COLO829 (cell line): Measurements from ENCODE around the gene PTAR1.
"Not testable (repeated sequence)": the region's sequence is repeated elsewhere in the genome, so short reads cannot be mapped to it uniquely, and the experiment has no call there.

ENCODE experiments used
- DNase-seq: peaks from one replicate; pipeline ENCODE4 v3.0.0; 2012; ENCODE audit warnings: low spot score

Gene PTAR1, protein sequence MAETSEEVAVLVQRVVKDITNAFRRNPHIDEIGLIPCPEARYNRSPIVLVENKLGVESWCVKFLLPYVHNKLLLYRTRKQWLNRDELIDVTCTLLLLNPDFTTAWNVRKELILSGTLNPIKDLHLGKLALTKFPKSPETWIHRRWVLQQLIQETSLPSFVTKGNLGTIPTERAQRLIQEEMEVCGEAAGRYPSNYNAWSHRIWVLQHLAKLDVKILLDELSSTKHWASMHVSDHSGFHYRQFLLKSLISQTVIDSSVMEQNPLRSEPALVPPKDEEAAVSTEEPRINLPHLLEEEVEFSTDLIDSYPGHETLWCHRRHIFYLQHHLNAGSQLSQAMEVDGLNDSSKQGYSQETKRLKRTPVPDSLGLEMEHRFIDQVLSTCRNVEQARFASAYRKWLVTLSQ

DNA sequence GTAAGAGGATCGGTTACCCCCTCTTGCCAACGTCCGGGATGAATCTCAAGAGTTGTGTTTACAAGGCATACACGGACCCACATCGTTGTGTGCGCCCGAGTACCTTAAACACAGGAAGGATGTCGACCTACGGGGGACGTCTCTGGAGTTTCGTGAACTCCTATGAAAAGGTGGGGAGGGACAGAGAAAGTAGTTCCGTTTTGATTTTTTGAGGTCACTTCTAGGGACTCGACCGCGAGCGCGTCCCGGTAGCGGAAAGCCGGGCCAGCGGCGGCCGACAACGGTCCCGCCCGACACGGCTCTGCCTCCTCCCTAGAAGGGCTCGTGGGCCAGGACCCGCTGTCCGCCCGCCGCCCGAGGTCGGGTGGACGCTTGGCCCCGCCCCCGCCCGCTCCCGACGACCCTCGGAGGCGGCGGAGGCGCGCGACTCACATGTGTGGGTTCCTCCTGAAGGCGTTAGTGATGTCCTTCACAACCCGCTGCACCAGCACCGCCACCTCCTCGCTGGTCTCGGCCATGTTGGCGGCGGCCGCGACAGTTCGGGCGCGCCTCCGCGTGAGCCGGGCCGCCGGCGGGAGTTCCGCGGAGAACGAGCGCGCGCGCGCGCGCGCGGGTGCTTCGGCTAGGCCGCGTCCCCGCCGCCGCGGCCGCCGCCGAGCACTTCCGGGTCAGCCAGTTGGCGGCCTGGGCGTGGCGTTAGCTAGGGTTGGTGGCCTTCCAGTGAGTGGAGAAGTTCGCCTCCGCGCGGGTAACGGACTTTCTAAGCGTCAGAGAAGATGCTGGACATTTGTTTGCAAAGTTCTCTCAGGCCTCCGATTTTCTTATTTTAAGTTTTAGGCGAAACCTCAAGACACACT, at the start of gene PTAR1:
Gene PTAR1 (minus strand): TSS at position 591 of the 857 bp plus-strand sequence. CDS start 73 bp downstream, at position 518.
- DNase-seq: peak; percentile 70

GRCh38 chr9:69809304-69809863, 49.6 kb upstream of the PTAR1 start:
- peak; percentile 20 for DNase-seq

GRCh38 chr9:69806627-69807026, 46.8 kb upstream of the PTAR1 start:
- no peak for DNase-seq

DNA sequence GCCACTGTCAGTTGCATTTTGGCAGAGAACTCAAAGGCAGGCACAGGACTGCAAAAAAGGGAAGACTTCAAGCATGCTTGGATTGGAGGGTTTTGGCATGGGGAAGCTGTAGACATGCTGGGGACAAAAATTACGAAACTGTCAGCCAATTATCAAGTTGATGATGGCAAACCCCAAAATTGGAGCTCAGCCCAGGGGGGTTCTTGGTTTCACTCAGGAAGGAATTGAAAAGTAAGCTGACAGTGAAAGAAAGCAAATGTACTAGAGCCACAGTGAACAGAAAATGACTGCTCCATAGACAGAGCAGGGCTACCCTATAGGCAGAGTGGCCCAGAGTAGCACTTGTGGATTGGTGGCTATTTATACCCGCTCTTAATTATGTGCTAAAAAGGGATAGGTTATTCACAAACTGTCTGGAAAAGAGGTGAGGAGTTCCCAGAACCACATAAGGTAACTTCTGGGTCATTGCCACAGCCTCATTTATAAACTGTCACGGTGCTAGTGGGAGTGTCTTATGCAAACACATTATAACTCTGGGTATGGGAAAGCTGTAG, 46.2 kb upstream of the PTAR1 start:
- DNase-seq: no peak

DNA sequence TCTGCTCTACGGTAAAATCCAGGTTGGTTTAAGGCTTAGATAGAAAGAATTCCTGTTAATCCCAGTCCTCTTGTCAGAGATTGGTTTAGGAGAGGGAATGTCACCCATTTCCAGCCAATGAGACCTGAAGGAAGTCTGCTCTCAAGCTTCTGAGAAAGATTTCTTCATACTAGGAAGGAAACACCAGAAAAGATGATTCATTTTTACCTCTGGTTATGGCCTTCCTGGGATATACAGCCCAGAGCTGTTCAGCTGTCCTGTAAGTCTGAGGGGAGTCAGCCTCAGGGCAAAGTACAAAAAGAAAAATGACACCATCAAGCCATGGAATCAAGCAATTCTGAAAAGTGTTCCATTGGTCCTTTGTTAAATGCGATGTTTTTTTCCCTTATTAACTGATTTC, 42.2 kb upstream of the PTAR1 start:
- no peak for DNase-seq

GRCh38 chr9:69800027-69800426, 40.2 kb upstream of the PTAR1 start:
- not testable (repeated sequence) for DNase-seq

- DNase-seq: not testable (repeated sequence)
These were observed 39.7 kb upstream of the PTAR1 start for GRCh38 chr9:69799521-69799920.

- DNase-seq: no peak
These were observed 38.9 kb upstream of the PTAR1 start for GRCh38 chr9:69798744-69799143.

DNA sequence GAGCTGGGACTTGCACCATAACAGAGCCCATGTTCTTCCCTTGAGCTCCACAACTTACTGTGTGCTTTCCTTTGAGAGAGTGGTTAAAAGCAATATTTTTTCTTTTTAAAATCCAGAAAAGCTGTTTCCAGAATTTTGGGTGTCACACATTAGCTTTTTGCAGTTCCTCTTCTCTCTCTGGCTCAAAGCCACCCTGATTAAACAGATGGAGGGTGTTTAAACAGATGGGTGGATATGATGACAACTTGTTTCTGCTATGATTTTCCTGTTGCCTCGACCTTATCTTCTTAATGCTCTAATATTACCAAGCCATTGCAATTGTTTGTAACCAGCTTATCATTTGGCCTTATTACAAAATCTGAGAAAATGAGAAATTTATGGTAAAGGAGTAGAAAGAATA, 37.9 kb upstream of the PTAR1 start:
- DNase-seq: no peak

DNA sequence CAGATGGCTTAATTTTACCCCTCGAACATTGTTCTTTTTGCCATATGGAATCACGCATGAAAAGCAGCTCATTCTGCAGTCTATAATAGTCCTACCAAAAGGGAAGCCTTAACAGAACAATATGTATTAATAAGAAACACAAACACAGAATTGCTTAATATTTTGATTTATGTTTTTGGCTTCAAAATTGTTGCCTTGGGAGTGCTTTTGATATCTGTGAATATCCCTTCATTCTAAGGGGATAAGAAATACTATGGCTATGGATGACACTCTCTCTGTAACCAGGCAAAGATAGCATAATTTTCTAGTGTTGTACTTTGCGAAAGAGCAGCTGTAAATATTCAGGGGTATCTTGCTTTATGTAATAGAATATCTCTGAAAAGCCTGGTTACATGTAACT, 34.5 kb upstream of the PTAR1 start:
- no peak for DNase-seq

DNA sequence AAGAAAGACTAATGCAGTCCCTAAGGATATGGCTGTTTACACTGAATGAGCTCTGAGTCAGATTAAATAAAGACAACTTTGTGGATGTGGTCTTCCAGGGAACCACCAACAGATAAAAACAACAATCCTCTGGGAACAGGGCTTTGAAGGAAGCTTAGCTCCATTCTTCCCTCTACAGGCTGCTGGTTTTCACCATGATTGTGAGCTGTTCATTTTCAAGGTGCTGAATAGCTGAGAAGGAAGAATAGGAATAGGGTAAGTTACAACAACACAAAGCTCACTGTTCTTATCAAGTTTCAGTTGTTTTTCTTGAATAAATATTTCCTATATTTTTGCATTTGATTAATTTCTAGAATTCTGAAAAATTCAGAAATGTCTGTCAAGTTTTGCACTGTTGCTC, 25.9 kb upstream of the PTAR1 start:
- peak; percentile 84 for DNase-seq

- DNase-seq: no peak
These were observed 13.4 kb upstream of the PTAR1 start for GRCh38 chr9:69773258-69773657.

- no peak for DNase-seq
These were observed 12.1 kb upstream of the PTAR1 start for GRCh38 chr9:69771775-69772418.

DNA sequence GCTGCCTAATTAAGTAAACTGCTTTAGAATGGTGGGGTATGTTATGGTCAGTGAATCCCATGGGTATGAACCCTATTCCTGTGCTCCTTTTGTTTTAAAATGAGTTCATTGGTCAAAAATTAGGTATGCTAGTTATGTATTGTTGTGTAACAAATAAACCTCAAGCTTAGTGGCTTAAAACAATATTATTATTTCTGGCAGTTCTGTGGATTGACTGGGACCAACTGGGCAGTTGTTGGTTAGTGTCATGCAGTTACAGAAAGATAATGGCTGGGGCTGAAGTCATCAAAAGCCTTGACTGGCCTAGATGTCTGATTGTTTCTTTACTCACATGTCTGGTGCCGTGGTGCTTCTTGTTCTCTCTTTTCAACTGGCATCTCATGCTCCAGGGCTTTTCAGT, 8.9 kb upstream of the PTAR1 start:
- DNase-seq: no peak

DNA sequence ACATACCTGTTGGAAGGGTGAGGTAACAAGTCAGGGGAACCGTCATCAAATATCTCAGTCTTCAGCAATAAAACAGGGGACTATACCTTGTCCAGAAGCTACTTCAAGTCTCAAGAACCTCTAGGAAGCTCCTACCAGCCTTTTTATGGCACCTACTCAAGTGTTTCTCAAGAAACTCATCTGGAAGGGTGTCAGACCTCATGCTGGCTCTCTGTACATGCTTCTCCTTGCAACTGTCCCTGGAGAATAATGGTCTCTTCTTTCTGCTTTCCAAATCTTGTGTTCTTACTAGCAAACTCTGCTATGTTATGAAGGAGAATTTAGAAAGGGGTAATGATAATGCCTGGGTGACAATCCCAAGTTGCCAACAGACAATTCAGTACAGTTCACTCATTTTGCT, 8.3 kb upstream of the PTAR1 start:
- DNase-seq: no peak

- not testable (repeated sequence) for DNase-seq
These were observed 4.1 kb upstream of the PTAR1 start for GRCh38 chr9:69763862-69764261.

GRCh38 chr9:69762527-69762926, 2.7 kb upstream of the PTAR1 start:
- DNase-seq: peak; percentile 60

GRCh38 chr9:69760278-69760610, 433 bp upstream of the PTAR1 start:
- no peak for DNase-seq

DNA sequence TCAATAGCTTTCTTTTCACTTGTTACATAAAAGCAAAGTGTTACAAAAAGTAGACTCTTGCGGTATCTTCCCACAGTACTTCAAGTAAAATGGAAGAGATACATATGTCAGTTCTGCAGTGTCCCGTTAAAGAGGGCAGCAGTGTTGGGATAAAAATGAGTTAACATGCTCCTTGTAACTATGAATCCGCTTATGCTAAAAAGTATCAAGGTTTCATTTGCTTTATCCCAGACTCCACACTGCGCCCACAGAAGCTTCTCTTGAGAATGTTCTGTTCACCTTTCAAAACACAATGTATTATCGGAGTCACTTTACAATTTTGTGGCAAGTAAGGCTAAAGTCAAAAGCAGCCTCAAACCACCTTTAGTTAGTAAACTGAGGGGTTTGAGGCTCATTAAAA, 790 bp downstream of the PTAR1 start:
- no peak for DNase-seq

GRCh38 chr9:69757996-69758675, 1.7 kb downstream of the PTAR1 start:
- peak; percentile 57 for DNase-seq

- no peak for DNase-seq
These were observed 4.6 kb downstream of the PTAR1 start for GRCh38 chr9:69755205-69755604.

- DNase-seq: no peak
These were observed 6.0 kb downstream of the PTAR1 start for GRCh38 chr9:69753830-69754229.
